Activated naive CD4-positive, alpha-beta T cell treated with Interleukin-2 at 50 U/mL for 16 hours (primary cell): Measurements from ENCODE around the gene MZT2B.
"Not testable (repeated sequence)": the region's sequence is repeated elsewhere in the genome, so short reads cannot be mapped to it uniquely, and the experiment has no call there.

Experiments used
- DNase-seq: peaks from one replicate; pipeline ENCODE4 v3.0.0-alpha.2; 2020

Gene MZT2B

GRCh38 chr2:130152816-130153595 is 29.1 kb upstream of the MZT2B start:
- no peak for DNase-seq

GRCh38 chr2:130153721-130154422 is 28.2 kb upstream of the MZT2B start:
- not testable (repeated sequence) for DNase-seq

DNA sequence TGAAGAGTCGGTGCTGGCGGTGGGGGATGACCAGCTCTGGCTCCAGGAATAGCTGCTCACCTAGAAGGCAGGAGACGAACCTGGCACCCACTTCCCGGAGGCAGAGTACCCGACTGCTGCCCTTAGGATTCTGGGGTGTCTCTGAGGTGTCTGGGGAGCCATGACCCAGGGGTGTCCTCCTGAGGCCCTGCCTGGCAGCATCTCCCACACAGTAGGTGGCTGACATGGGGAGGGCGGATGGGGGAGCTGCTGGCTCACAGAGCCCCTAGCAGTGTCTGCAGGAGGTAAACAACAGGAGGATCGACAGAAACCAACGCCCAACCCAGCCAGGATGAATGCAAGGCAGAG is 27.7 kb upstream of the MZT2B start:
- DNase-seq: not testable (repeated sequence)

- DNase-seq: no peak
These were observed 27.0 kb upstream of the MZT2B start for GRCh38 chr2:130154773-130155765.

- not testable (repeated sequence) for DNase-seq
These were observed 26.0 kb upstream of the MZT2B start for GRCh38 chr2:130155956-130156623.

- no peak for DNase-seq
These were observed 25.4 kb upstream of the MZT2B start for GRCh38 chr2:130156624-130157004.

GRCh38 chr2:130157354-130157753 is 24.7 kb upstream of the MZT2B start:
- not testable (repeated sequence) for DNase-seq

DNA sequence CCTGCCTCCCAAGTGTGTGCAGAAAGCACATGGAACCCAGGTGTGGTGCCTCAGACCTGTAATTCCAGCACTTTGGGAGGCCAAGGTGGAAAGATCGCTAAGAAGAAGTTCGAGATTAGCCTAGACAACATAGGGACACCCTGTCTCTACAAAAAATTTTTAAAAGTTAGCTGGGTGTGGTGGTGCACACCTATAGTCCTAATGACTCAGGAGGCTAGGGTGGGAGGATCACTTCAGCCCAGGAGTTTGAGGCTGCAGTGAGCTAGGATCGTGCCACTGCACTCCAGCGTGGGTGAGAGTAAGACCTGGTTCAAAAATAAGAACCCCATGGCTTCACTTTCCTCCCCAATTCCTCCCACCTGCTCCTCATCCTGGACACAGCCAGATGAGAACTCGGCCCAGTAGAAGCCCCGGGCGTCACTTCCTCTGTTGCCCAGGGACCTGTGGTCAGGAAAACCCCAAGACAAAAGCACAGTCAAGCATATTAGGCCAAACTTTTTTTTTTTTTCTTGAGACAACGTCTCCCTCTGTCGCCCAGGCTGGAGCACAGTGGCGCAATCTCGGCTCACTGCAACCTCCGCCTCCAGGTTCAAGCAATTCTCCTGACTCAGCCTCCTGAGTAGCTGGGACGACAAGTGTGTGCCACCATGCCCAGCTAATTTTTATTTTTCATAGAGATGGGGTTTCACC is 24.1 kb upstream of the MZT2B start:
- not testable (repeated sequence) for DNase-seq

GRCh38 chr2:130158631-130159030 is 23.4 kb upstream of the MZT2B start:
- no peak for DNase-seq

GRCh38 chr2:130159376-130159775 is 22.7 kb upstream of the MZT2B start:
- DNase-seq: not testable (repeated sequence)

- no peak for DNase-seq
These were observed 21.9 kb upstream of the MZT2B start for GRCh38 chr2:130160131-130160530.

- not testable (repeated sequence) for DNase-seq
These were observed 21.0 kb upstream of the MZT2B start for GRCh38 chr2:130160838-130161705.

- not testable (repeated sequence) for DNase-seq
These were observed 19.6 kb upstream of the MZT2B start for GRCh38 chr2:130162486-130162885.

DNA sequence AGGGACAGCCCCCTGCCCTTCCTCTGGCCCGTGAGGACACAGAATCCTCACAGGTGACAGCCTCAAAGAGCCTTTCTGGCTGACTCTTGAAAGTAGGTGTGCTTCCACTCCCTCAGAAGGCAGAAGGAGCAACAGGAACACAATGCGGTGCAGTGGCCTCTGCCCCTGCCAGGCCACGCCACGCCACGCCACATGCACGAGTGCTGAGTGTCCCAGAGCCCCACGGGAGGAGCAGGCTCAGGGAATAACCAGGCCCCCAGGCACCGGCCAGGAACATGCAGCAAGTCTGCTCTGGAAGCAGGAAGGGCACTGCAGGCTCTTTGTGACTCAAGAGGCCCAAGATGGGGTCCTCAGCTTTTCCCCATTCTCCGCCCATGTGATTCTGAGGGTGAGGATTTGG is 19.1 kb upstream of the MZT2B start:
- DNase-seq: no peak

DNA sequence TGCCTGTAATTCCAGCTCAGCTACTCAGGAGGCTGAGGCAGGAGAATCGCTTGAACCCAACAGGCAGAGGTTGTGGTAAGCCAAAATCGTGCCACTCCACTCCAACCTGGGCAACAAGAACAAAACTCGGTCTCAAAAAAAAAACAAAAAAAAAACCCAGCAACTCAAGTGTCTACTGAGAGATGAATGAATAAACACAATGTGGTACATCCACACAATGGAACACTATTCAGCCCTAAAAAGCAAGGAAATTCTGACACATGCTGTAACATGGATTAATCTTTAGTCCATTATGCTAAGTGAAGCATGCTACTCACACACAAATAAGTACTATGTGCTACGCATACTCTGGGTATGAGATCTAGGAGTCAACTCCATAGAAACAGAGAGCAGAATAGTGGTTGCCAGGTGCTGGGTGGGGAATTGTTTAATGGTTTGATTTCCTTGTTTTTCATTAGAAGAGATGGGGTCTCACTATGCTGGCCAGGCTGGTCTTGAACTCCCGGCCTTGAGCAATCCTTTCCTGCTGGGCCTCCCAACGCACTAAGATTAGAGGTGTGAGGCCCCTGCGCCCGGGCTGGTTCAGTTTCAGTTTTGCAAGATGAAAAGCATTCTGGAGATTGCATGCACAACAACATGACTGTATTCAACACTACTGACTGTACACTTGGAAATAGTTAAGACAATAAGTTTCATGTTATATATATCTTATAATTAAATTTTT is 16.6 kb upstream of the MZT2B start:
- DNase-seq: no peak

GRCh38 chr2:130166611-130167010 is 15.5 kb upstream of the MZT2B start:
- DNase-seq: not testable (repeated sequence)

- not testable (repeated sequence) for DNase-seq
These were observed 12.9 kb upstream of the MZT2B start for GRCh38 chr2:130169163-130169562.

DNA sequence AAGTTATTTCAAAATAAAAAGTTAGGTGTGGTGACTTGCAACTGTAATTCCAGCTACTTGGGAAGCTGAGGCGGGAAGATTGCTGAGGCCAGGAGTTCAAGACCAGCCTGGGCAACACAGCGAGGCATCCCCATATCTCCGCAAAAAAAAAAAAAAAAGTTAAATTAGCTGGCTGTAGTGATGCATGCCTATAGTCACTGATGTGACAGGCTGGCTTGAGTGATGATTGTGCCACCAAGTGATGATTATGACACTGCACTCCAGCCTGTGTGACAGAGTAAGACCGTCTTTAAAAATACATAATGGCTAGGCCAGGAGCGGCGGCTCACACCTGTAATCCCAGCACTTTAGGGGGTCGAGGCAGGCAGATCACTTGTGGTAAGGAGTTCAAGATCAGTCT is 12.2 kb upstream of the MZT2B start:
- no peak for DNase-seq

DNA sequence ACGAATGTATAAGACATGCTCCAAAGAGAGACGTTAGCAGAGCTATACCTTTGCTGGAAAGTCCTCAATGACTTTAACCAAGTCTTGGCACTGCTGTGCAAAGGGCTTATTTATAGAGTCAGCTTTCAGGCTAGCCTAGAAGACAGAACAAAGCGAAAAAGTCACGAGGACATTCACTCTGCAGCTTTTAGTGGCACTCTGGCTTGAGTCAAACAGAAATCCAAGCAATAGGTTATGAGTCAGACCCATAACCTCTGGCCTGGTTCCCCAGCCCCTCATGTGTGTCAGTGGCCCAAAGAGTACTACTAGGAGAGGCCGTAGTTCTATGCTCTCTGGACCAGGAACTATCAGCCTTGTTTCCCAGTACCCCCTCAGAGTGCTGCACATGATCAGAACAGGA is 7.2 kb upstream of the MZT2B start:
- DNase-seq: not testable (repeated sequence)
